Measurements from ENCODE around the gene SESN1.

The SESN1 gene

GRCh38 chr6:109059571-109060021 is 35.0 kb downstream of the SESN1 start:
- TF ChIP-seq, protein P1, sequence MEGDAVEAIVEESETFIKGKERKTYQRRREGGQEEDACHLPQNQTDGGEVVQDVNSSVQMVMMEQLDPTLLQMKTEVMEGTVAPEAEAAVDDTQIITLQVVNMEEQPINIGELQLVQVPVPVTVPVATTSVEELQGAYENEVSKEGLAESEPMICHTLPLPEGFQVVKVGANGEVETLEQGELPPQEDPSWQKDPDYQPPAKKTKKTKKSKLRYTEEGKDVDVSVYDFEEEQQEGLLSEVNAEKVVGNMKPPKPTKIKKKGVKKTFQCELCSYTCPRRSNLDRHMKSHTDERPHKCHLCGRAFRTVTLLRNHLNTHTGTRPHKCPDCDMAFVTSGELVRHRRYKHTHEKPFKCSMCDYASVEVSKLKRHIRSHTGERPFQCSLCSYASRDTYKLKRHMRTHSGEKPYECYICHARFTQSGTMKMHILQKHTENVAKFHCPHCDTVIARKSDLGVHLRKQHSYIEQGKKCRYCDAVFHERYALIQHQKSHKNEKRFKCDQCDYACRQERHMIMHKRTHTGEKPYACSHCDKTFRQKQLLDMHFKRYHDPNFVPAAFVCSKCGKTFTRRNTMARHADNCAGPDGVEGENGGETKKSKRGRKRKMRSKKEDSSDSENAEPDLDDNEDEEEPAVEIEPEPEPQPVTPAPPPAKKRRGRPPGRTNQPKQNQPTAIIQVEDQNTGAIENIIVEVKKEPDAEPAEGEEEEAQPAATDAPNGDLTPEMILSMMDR (conservative IDR thresholded peaks at IDR 0.05; ENCODE audit: low read depth, low read length) = peak; percentile 42
- peak; percentile 75 for DNase-seq (ENCODE audit: low read depth)
- no peak overlapping the region for H3K4me3 ChIP-seq (ENCODE audit: low read depth, low read length)

- TF ChIP-seq, protein P1 (conservative IDR thresholded peaks at IDR 0.05; ENCODE audit: low read depth, low read length) = no peak
- DNase-seq (ENCODE audit: low read depth) = peak; percentile 68
- no peak overlapping the region for H3K4me3 ChIP-seq (ENCODE audit: low read depth, low read length)
These were observed 35.5 kb downstream of the SESN1 start for GRCh38 chr6:109059153-109059552.

DNA sequence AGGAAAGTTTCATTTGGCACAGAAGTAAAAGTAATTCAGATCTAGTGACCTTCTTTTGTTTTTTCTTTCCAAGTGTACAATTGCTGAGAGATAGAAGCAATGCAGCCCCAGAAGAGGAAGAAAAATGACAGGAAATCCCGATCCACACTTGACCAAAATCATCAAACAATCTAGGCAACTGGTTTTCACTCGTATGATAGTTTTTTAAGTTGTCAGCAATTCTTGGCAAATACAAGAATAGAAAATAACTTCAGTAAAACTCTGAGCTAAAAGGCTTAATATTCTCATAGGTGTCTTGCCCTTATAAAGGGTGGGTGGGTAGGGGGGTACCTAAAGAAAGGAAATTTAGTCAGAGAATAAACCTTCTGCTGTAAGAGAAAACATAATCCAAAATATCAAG is 36.0 kb downstream of the SESN1 start:
- no peak for DNase-seq (ENCODE audit: low read depth)
- no peak overlapping the region for H3K4me3 ChIP-seq (ENCODE audit: low read depth, low read length)
- TF ChIP-seq, protein P1 (conservative IDR thresholded peaks at IDR 0.05; ENCODE audit: low read depth, low read length) = no peak

DNA sequence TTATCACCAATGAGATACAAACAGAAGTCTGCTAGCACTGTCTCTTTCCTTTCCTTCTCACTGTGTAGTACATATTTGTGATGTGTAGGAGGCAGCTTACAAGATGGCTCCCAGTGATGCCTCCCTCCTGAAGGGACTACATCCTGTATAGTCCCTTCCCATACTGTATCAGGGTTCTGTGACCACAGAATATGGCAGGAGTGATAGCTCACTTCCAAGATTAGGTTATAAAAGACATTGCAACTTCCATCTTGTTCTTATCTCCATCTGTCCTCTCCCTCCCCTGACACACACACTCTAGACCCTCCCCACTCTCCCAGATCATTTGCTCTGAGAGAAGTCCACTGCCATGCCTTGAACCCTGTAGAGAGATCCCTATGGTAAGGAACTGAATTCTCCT is 38.0 kb downstream of the SESN1 start:
- no peak overlapping the region for H3K4me3 ChIP-seq (ENCODE audit: low read depth, low read length)
- TF ChIP-seq, protein P1 (conservative IDR thresholded peaks at IDR 0.05; ENCODE audit: low read depth, low read length) = no peak
- no peak for DNase-seq (ENCODE audit: low read depth)

DNA sequence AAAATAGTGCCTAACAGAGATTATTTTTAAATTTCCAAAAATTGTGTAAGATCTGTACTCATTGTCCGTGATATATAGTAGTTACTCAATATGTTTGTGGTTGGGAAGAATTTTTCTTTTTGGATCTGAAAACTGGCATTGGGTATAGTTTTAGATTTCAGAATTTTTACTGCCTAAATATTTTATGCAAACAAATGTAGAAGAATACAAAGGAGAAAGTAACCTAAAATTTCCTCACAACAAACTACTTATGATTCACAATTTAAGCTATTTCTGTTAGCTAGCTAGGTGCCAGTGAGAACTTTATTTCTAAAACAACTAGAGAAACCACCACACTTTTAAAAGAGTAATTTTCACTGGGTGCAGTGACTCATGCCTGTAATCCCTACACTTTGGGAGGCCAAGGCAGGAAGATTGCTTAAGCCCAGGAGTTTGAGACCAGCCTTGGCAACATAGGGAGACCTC is 38.8 kb downstream of the SESN1 start:
- DNase-seq (ENCODE audit: low read depth) = peak; percentile 62
- no peak overlapping the region for H3K4me3 ChIP-seq (ENCODE audit: low read depth, low read length)
- TF ChIP-seq, protein P1 (conservative IDR thresholded peaks at IDR 0.05; ENCODE audit: low read depth, low read length) = no peak

DNA sequence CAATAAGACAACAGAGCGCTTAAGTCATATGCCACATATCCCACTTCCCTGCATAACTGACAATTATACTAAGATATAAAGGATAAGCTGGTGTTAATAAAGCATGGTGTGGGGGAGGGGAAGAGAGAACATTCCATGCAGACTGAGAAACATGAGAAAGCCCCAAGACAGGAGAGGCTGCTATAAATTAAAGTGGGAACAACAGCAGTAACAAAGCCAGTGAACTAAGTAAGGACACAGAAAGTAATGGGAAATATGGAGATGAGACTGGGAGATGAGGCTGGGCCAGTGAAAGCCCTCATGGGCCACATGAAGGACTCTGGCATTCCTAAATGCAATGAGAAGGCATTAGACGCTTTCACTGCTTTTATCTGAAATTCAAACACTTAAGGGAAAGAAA is 41.3 kb downstream of the SESN1 start:
- TF ChIP-seq, protein P1 (conservative IDR thresholded peaks at IDR 0.05; ENCODE audit: low read depth, low read length) = no peak
- H3K4me3 ChIP-seq (ENCODE audit: low read depth, low read length) = no peak overlapping the region
- no peak for DNase-seq (ENCODE audit: low read depth)

GRCh38 chr6:109052852-109053251 is 41.8 kb downstream of the SESN1 start:
- TF ChIP-seq, protein P1 (conservative IDR thresholded peaks at IDR 0.05; ENCODE audit: low read depth, low read length) = no peak
- H3K4me3 ChIP-seq (ENCODE audit: low read depth, low read length) = no peak overlapping the region

More at GRCh38 chr6:109052852-109053251, 41.8 kb downstream of the SESN1 start:
- DNase-seq (ENCODE audit: low read depth) = no peak

Measured in choroid plexus epithelial cell (primary cell).